T follicular helper cell (primary cell): ENCODE data around the gene DMBT1.
A peak's percentile ranks its signal among the peaks of the same experiment; 100 is the strongest.

Experiments used
- DNase-seq: peaks from one replicate; pipeline ENCODE4 v3.0.0-alpha.2; 2020; ENCODE audit warnings: low read depth

Gene DMBT1

DNA sequence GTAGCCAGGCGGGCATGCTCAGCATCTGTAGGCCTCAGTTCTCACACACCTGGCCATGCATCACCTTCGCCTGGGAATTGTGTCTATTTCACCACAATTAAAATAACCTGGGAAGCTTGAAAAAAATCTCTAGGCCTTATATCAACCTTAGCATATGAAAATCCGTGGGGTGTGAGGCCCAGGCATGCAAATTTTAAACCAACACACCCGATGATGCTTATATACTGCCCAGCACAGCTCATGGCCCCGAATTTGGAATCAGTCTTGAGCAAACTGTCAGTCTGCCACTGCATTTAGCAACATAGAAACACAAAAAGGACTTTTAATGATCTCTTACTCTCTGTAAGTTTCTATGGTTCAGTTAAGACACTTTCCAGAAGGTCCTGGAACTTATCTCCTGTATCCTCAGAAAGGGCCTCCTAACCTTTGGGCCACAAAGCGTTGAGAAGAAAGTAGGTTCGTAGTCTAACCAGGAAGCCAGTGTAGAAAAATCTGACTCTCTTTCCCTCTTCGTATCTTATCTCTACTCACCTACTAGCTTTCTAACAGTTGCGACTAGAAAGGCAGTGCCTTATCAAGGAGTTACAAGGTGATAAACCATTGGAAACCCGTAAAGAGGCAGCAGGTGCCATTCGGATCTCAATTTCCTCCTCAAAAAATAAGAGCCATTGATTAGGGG lies 12.0 kb upstream of the DMBT1 start:
- DNase-seq, result no peak

DNA sequence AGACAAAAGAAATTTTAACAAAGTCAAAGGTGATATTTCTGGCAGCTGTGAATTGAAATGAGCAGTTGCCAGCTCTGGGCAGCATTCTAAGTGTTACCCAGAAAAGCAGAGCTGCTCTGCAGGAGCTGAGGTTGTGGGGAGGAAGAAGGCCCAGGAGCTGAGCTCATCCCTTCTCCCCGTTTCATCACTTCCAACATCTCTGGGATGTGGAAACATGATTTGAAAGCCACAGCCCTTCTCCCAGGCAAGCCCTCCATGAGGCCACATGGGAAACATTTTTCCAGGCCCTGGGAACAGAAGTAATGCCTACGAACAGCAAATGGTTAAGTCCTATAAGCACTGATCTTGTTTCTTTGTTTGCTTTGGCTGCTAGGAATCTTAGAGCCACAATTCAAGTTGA lies 10.9 kb upstream of the DMBT1 start:
- no peak for DNase-seq

DNA sequence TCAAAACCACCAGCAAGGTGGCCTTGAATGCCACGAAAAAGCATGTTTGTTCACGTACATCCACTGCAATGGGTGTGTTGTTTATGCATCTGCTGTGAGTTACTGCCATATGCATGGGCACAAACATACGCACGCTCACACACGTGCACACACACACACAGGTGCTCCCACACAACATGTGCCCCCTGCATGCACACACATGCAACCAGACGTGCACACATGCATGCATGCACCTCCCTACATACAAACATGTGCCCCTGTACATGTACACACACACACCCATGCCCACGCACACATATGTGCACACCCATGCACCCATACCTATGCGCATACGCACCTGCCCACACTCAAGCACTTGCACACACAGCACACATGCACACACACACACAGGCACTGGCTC lies 10.1 kb upstream of the DMBT1 start:
- no peak for DNase-seq

DNA sequence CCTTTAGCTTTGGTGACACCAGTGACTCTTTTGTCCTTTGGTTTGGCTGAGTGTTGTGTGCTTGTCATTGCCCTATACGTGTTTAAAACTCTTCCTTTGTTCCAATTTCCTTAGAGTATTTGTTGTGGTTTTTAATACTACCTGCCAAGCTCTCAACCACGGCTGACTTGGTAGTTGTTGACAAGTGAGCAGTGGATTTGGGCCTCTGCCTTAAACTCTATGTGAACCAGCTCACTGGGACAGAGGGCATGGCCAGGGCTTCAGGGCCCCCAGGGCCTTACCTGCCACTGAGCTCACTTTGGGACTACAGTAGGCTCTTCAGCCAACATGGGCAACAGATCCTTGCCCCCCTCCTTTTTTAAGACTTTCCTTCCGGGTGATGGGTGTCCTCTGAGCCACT lies 9.6 kb upstream of the DMBT1 start:
- DNase-seq, result no peak

DNA sequence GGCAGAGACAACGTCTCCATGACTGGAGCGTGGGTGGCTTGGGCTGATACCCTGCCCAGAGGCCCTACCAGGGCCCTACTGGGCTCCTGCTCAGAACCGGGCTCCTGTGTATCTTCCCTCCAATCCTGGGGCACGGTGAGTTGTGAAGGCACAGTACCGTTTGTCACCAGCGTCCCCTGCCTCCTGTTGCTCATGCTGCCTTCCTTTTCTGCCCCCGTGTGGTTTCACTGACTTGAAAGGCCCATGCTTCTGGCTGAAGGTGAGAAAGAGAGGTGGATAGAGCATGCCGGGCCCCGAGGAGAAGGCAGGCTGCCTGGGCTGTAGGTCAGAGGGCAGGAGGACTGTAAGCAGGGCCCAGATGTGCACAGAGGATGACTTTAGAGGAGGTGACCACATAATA lies 9.1 kb upstream of the DMBT1 start:
- DNase-seq, result no peak

DNA sequence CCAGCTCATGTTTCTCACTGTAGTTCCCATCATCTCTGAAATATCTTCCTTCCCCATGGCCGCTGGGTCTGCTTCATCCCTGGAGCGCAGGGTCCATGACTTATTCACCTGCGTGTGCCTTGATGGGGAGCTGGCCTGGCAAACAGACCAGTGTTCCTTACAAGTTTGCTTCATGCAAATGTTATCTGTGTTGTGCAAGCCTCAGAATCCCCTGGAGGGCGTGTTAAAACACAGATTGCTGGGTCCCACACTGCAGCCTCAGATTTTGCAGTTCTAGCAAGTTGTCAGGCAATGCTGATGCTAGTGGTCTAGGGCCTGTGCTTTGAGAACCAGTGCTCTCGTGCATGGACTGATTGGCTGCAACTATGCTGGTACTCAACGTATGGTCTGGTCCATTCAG lies 7.2 kb upstream of the DMBT1 start:
- DNase-seq, result no peak

DNA sequence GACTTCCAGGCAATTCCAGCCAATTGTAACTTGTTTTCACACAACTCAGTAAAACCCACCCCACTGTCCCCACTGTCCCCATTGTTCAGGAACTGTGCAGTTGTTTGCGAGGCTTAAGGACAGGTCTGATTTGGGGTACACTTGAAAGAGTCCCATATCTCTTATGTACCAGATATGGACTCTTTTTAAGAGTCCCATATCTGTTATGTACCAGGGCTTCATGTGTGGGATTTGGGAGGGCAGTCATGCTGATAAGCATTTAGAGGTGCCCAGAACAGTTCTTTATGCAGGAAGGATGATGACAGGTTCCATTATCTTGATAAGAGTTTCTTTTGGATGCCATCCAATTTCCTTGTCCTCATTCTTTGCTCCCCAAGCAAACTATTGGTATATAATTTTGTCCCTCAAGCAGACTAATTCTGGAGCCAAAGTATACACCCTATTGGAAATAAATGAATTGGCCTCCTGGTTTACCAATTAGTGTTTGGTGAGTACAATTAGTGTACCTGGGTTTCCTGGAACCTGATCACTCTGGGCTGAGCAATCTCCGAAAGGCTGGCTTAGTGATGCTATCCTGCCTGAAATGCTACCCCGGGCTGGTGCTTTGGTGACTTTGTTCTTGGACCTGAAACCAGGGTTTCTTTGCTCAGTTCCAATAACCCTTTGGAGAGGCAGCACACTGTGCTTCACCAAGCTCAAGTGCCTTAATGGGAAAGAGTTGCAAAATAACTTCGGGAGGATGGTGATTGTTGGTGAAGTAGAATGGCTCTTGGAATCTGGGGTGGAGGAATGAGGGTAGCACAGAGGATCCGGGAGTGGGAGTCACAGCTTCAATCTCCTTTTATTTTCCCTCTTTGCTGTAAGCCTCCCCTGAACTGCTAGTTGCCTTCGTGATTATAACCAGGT lies 6.2 kb upstream of the DMBT1 start:
- no peak for DNase-seq

DNA sequence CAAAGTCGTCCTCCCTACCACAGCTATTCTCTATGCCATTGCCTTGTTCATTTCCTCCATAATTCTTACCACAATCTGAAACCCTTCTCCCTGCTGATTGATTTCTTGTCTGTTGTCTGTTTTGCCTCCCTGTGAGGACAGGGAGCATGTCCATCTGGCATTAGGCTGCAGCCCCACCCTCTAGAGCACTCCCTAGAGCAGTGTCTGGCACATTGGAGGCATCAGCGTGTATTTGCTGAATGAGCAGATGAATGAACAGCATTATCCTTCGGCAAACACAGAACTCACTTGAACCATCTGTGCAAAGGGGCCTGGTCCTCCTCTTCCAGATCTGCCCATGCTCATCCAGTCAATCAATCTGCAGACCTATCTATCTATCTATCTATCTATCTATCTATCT lies 5.1 kb upstream of the DMBT1 start:
- no peak for DNase-seq

DNA sequence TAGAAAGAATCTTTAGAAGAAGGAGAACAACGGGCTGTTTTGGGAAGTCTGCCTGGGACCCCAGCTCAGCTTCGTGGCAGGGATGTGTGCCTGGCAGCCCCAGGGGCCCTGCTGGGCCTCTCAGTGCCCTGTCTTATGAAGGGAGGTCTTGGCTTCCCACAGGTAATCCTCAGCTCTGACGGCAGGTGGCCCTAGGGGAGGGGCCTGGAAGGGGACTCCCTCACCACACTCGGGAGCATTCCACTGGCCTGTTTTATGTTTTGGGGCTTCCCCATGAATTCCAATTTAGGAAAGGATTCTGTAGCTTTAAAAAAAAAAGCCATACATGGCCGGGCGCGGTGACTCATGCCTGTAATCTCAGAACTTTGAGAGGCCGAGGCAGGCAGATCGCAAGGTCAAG lies 3.0 kb upstream of the DMBT1 start:
- DNase-seq, result no peak

DNA sequence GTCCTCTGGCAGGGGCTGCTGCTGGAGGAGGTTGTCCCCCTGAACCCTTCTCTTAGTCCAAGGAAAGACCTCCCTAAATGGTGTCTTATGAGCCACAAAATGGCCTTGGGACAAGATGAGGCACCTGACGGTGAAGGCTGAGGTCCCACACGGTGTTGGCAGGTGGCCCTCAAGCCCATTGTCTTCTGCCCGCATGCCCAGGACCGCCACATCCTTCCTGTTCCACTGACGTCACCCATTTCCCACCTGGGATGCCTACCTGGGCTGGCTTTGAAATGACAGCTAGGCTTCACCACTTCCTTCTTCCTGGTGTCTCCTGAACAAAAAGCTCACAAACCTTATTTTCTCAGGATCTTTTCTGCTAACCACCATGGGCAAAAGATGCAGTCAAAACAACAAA lies 2.1 kb upstream of the DMBT1 start:
- DNase-seq, result no peak

DNA sequence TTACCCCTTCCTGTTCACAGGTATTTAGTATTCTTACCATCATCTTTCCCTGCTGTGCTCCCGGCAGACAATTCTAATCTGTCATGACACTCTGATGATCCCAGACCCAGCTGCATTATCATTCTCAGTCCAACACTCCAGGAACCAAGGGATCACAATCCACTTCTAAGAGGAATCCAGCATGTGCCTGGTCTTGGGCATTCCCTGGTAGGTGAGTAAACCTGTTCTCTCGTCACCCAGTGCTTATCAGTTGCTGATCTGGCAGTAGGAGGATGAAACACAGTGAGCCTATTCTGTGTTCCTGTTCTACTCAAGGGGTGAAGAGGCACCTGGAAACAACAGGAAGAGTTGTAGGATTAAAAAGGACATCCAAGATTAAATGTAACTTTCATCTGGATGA lies 1.3 kb upstream of the DMBT1 start:
- DNase-seq, result no peak

DNA sequence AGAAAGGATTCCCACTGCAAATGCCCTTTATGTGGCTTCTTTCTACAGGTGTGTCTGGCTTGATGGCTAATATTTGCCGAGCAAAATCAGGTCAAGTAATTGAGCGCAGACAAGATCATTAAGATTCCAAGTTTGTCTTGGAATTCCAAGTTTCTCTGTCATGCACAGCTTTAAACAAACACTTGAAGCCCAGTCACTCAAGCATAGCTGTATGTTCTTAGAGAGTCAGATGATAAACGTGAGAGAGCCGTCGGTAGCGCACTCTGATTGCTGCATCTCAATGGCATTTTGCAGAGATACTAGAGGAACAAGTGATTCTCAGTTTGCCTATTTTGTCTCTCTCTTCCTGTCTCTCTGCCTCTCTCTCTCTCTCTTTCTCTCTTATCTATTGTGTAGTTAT lies 658 bp downstream of the DMBT1 start:
- no peak for DNase-seq

DNA sequence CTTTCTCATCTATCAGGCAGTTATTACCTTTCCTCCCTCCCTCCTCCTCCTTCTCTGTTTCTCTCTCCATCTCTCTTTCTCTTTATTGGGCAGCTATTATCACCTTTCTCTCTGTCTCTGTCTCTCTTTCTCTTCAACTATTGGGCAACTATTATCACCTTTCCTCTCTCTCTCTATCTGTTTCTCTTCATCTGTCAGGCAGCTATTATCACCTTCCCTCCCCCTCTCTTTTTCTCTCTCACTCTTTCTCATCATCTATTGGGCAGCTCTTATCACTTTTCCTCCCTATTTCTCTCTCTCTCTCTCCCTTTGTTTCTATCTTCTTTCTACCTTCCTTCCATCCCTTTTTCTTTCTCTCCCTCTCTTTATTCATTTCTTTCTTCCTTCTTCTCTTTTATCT lies 1.2 kb downstream of the DMBT1 start:
- no peak for DNase-seq

DNA sequence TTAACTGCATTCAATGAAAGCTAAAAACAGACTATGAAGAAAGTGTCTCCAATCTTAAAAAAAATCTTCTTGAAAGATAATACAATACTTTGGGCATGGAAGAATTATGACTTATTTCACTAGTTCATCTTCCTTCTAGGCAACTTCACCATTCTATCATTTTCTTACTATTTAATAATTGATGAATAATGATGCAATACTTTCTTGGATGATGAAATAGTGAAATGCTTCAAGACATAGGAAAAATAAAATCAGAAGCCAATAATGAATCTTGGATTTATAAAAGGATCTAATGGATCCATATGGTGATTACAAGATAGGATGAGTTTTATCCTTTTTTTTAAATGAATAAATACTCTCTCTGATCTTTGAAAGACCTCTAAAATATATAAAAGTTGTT lies 4.4 kb downstream of the DMBT1 start:
- no peak for DNase-seq

DNA sequence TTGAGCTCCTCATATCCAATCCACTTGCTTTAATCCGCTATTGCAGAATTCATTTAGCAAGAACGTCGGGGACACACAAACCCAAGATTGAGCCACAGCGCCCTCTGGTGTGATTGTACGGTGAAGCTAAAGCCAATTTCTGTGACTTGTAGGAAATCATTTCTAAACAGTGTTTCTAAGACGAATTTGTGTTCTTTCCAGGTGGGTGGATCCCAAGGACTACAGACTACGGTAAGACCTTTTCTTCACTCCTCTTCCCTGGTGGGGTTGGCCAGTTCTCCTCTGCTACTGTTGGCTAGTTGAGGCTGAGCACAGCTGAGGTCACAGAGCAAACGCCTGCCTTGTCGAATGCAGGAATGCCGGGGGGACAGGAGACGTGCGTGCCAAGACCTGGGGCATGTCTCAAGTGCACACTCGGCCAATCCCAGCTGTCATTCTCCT lies 5.2 kb downstream of the DMBT1 start:
- peak; percentile 58 for DNase-seq

DNA sequence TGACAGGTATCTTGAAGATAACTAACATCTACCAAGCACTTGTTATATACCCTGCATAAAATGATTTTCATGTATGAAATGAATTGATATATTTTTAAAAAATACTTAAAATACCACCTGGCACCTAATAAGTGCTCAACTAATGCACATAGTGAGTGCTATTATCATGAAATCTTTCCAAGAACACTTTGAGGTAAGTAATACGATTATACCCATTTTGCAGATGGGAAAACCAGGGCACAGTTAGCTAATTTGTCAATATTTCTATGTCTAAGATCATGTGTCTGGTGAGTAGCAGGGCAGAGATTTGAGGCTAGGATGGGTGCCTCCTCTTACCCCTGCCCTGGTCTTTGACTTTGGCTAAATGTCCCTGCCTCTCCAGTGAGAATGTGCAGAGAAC lies 6.1 kb downstream of the DMBT1 start:
- DNase-seq, result no peak

DNA sequence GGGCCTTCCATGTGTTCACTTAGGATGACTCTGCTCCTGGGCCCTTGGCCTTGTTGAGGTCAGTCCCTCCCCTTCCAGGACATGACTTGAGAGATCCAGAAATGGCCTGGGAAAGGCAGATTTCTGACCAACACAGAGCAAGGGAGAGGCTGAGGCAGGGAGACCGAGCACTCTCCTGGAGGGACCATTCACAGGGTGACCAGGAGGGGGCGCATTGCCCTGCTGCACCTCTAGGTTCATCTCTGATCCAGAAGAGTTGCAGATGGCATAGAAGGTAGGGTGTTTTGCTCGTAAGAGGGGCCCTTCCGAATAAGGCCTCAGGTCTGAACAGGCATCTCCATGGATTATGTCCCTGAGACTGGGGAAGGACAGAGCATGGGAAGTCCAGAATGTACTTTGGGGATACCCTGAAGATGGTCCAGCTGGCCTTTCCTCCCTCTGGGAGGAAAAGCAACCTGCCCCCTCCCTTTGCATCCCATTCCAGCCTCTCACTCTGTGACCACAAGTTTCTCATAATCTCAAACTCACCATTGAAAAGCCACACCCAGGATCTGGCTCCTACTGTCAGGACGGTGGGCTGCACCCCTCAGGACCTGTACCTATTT lies 6.6 kb downstream of the DMBT1 start:
- no peak for DNase-seq

DNA sequence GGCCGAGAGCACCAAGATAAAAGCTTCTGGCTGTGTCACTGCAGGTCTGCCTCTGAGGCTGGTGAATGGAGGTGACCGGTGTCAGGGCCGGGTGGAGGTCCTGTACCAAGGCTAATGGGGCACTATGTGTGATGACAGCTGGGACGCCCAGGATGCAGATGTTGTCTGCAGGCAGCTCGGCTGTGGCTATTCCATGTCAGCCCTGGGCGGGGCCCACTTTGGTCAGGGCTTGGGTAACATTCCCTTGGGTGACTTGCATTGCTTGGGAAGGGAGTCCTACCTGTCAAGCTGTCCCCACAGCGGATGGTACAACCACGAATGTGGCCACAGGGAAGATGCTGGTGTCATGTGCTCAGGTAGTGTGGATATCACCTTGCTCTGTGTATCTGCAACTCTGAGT lies 8.0 kb downstream of the DMBT1 start:
- DNase-seq, result no peak

DNA sequence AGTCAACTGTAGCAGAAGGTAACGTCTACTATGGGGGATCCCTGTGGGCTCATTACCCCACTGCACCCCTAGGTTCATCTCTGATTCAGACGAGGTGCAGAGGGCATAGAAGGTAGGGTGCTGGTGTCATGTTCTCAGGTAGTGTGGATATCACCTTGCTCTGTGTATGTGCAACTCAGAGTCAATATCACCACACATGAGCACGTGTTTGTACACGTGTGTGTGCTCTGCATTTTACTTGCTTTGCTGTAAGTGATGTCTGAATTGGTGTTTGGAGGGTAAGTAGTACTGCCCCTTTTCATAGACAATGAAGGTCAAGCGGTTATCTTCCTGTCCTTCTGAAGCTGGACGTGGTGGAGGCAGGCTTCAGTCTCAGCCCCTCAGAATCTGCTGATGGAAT lies 10.4 kb downstream of the DMBT1 start:
- no peak for DNase-seq

DNA sequence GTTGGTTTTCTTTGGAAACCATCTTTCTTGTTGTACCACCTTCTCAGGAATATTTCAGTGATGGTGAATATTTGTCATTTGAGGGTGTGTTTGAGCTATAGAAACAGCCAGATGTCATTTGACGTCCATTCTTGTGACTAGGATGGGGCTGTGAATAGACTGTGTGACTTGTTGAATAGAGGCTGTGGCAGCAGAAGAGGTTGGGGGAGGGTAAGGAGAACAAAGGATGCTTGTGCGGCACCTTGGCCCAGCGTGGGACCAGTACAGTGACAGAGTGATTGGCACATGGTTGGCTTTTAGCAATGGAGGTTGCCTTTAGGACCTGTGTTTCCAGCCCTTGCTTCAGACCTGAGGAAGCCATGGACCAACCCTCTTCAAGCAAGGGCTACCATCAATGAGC lies 11.3 kb downstream of the DMBT1 start:
- DNase-seq, result no peak

DNA sequence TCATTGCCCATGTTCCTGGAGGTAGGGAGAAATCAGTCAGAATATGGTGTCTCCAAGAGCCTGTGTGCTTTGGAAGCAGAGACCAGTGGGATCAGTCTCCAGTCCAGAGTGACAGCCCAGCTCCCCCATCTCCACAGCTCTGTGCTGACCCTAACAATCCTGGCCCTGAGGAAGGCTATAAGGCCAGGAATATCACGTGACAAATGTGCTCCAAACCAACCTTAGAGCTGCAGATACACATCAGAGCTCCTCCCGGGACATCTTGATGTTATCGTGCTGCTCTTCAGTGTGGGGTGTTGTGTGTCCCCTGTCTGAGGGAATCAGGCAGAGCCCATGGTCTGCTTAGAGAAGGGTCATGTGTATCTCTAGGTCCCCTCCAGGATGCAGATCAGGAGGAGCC lies 15.2 kb downstream of the DMBT1 start:
- no peak for DNase-seq

DNA sequence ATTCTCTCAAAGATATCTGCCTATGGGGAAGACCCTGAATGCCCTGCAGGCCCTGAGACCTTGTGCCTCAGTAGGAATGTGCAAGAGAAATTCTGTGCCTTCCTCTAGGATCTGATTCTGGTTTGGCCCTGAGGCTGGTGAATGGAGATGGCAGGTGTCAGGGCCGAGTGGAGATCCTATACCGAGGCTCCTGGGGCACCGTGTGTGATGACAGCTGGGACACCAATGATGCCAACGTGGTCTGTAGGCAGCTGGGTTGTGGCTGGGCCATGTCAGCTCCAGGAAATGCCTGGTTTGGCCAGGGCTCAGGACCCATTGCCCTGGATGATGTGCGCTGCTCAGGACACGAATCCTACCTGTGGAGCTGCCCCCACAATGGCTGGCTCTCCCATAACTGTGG lies 15.7 kb downstream of the DMBT1 start:
- no peak for DNase-seq

DNA sequence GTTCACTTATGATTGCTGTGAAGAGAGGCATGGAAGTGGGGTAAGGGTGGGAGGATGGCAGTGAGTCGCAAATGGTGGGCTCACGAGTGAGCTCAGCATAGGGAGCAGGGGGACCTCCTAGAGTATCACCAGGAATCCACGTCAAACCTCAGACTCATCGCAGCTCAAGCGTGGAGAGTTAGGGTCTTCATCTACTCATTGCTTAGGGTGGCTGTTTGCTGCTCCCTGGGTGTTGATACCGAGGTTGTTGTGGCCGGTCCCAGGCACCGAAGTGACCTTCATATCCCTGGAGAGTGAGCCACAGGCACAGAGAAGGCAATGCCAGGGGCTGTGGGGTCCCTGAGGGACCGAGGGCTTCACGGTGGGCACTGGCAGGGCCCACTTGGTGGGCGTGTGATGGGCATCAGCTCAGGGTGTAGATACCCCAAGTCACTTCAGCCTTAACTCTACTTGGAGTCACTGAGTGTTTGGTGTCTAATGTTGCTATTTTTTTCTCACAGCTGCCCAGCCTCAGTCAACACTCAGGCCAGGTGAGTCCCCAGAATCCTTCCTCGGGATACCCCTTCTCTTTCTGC lies 16.8 kb downstream of the DMBT1 start:
- DNase-seq, result no peak
